K562 (cell line): ENCODE data around the gene DCAF17. TPM values are rescaled to one million over a fixed set of nuclear protein-coding genes. Genes with fewer than 3 reads are reported as not detected.

Experiments used
- ATAC-seq: fragments of 200-7000 bp; cut with Tn5 transposase; 3 replicates; pipeline ENCODE4 v1.9.1; 2020; ENCODE audit warnings: moderate library complexity
- BruUV-seq: library from RNA; stranded (reverse); fragments of 400-500 nt; replicated peaks from 2 replicates; lab custom pipeline; 2021; lab: Mats Ljungman, UMichigan
- CTCF ChIA-PET: fragments of 300-600 bp; formaldehyde crosslinking; extraction: SDS; loops from one replicate; lab custom pipeline; 2021; ENCODE audit warnings: low intra/inter-chr PET ratio; lab: Yijun Ruan, JAX
- POLR2A ChIA-PET: fragments of 300-600, 350-650 bp; sonication (Branson Sonifier 250); formaldehyde crosslinking; extraction: SDS; loops from one replicate; lab custom pipeline; 2021; ENCODE audit warnings: antibody characterized with exemption, inconsistent platforms; lab: Yijun Ruan, JAX
- DNase-seq, 4 experiments: peaks; one replicate each; pipeline versions ENCODE4 v3.0.0 to v3.0.0-alpha.2; 2011 to 2018; ENCODE audit warnings: low spot score in 3 of 4, mixed read lengths in 3 of 4; ENCODE audit errors: extremely low read depth in 1 of 4
- FAIRE-seq: peaks from 2 replicates; lab custom pipeline; 2011; peaks lifted over from hg19 to GRCh38; lab: Jason Lieb, UNC
- H2AFZ ChIP-seq: 2 replicates; pipeline ENCODE4 v1.6.0; 2011; ENCODE audit warnings: low read depth, low read length, control low read depth, inconsistent platforms
- H3K27ac ChIP-seq: fragments of 200-600 bp; 3 replicates; pipeline ENCODE4 v1.8.0; 2011; ENCODE audit warnings: low read depth, mild to moderate bottlenecking, control low read depth, inconsistent platforms, low read length, moderate library complexity, mixed read lengths; ENCODE audit errors: extremely low read depth
- H3K27me3 ChIP-seq, 2 experiments: fragments of 300-600 bp in 1 of 2; 2 replicates in 1 of 2; 3 replicates in 1 of 2; pipeline versions ENCODE4 v1.6.0 to v1.8.0; 2011; ENCODE audit warnings: inconsistent platforms in 2 of 2, low read length in 2 of 2, mild to moderate bottlenecking in 1 of 2, mixed read lengths in 1 of 2, moderate library complexity in 1 of 2; ENCODE audit not compliant: control insufficient read depth in 2 of 2, insufficient read depth in 2 of 2
- H3K36me3 ChIP-seq: fragments of 300-600 bp; 3 replicates; pipeline ENCODE4 v1.8.0; 2011; ENCODE audit warnings: mild to moderate bottlenecking, low read length, inconsistent platforms; ENCODE audit not compliant: control insufficient read depth, insufficient read depth
- H3K4me1 ChIP-seq, 2 experiments: fragments of 200-600 bp in 1 of 2; replicated peaks in 1 of 2; 2 replicates in 1 of 2; 3 replicates in 1 of 2; pipeline versions ENCODE4 v1.5.1 to v1.8.0; 2011; ENCODE audit warnings: inconsistent platforms in 2 of 2, low read length in 2 of 2, mild to moderate bottlenecking in 1 of 2, mixed read lengths in 1 of 2, moderate library complexity in 1 of 2; ENCODE audit not compliant: control insufficient read depth in 2 of 2, insufficient read depth in 2 of 2
- H3K4me2 ChIP-seq: 2 replicates; pipeline ENCODE4 v1.6.1; 2011; ENCODE audit warnings: low read length, control low read depth, inconsistent platforms, mixed read lengths; ENCODE audit not compliant: insufficient read depth
- H3K4me3 ChIP-seq: fragments of 200-600 bp; sonication (generic), shearing (Covaris generic); 2 replicates; pipeline ENCODE4 v1.5.1; 2016; ENCODE audit warnings: control low read depth, inconsistent platforms
- H3K79me2 ChIP-seq: fragments of 200-600 bp; 3 replicates; pipeline ENCODE4 v1.8.0; 2011; ENCODE audit warnings: low read length, inconsistent platforms; ENCODE audit not compliant: control insufficient read depth, insufficient read depth
- H3K9ac ChIP-seq, 2 experiments: 2 replicates each; pipeline versions ENCODE4 v1.6.0 to v1.6.1; 2011; ENCODE audit warnings: low read depth in 2 of 2, low read length in 2 of 2, control low read depth in 1 of 2, inconsistent platforms in 1 of 2, mild to moderate bottlenecking in 1 of 2, mixed read lengths in 1 of 2; ENCODE audit not compliant: insufficient read depth in 1 of 2
- H3K9me1 ChIP-seq: one replicate; pipeline ENCODE4 v1.6.0; 2011; ENCODE audit warnings: inconsistent platforms, mild to moderate bottlenecking, low read length, moderate library complexity; ENCODE audit not compliant: control insufficient read depth, insufficient read depth
- H3K9me3 ChIP-seq: replicated peaks from 2 replicates; pipeline ENCODE4 v1.5.1; 2011; ENCODE audit warnings: low read depth, low read length, inconsistent platforms; ENCODE audit not compliant: control insufficient read depth, insufficient read depth
- H4K20me1 ChIP-seq: replicated peaks from 2 replicates; pipeline ENCODE4 v1.6.1; 2011; ENCODE audit warnings: low read length, inconsistent platforms, mixed read lengths; ENCODE audit not compliant: control insufficient read depth, insufficient read depth
- BCLAF1 ChIP-seq, 2 experiments: fragments of 450-650 bp in 1 of 2; IDR thresholded peaks; 2 replicates each; pipeline ENCODE4 v1.6.1; 2011 to 2017; ENCODE audit warnings: low read depth in 2 of 2, antibody characterized with exemption in 1 of 2, borderline replicate concordance in 1 of 2, low read length in 1 of 2, mild to moderate bottlenecking in 1 of 2, mixed read lengths in 1 of 2; ENCODE audit not compliant: control insufficient read depth in 1 of 2
- BHLHE40 ChIP-seq: IDR thresholded peaks from 2 replicates; pipeline ENCODE4 v1.6.1; 2011; ENCODE audit warnings: low read length, improper control_type of control experiment
- ETV6 ChIP-seq, 3 experiments: fragments of 150-350 bp in 1 of 3; sonication (generic) in 1 of 3; formaldehyde crosslinking in 1 of 3; IDR thresholded peaks; 2 replicates each; pipeline versions ENCODE4 v1.6.1 to v1.8.0; 2014 to 2022; ENCODE audit warnings: borderline replicate concordance in 2 of 3, low read depth in 2 of 3, antibody characterized with exemption in 1 of 3, low read length in 1 of 3, mild to moderate bottlenecking in 1 of 3, missing genetic modification reagents in 1 of 3
- GABPA ChIP-seq: fragments of 200-800 bp; sonication (Bioruptor generic); conservative IDR thresholded peaks from 2 replicates; pipeline ENCODE4 v1.6.1; 2016; ENCODE audit warnings: low read depth, missing genetic modification characterization, missing compliant biosample characterization
- HMGN3 ChIP-seq: IDR thresholded peaks from 2 replicates; pipeline ENCODE4 v1.6.1; 2011; ENCODE audit warnings: borderline replicate concordance, low read depth, mild to moderate bottlenecking, mixed read lengths, low read length; ENCODE audit not compliant: insufficient read length; ENCODE audit errors: extremely low read depth
- ID3 ChIP-seq, 2 experiments: fragments of 250-450 bp in 1 of 2; fragments of 450-650 bp in 1 of 2; sonication (Bioruptor Pico) in 1 of 2; IDR thresholded peaks; 2 replicates each; pipeline versions ENCODE4 v1.6.1 to v1.8.0; 2016 to 2021; ENCODE audit warnings: mild to moderate bottlenecking in 2 of 2, moderate library complexity in 2 of 2, missing compliant biosample characterization in 1 of 2, missing genetic modification characterization in 1 of 2
- MYNN ChIP-seq, 2 experiments: sonication (generic); formaldehyde crosslinking in 1 of 2; IDR thresholded peaks; 2 replicates each; pipeline versions ENCODE4 v1.5.0 to v1.6.1; 2016 to 2020; ENCODE audit warnings: antibody characterized with exemption in 1 of 2, missing genetic modification reagents in 1 of 2
- NCOR1 ChIP-seq: fragments of 450-650 bp; IDR thresholded peaks from 2 replicates; pipeline ENCODE4 v1.6.1; 2016; ENCODE audit warnings: mild to moderate bottlenecking, moderate library complexity
- RFX5 ChIP-seq: IDR thresholded peaks from 2 replicates; pipeline ENCODE4 v1.6.1; 2011; ENCODE audit warnings: low read depth, mild to moderate bottlenecking, improper control_type of control experiment, low read length
- SNAPC5 ChIP-seq: fragments of 250-450 bp; sonication (Bioruptor Pico); IDR thresholded peaks from 2 replicates; pipeline ENCODE4 v1.8.0; 2021; ENCODE audit warnings: moderate library complexity, mild to moderate bottlenecking, inconsistent platforms
- SRSF1 ChIP-seq: fragments of 200-400 bp; formaldehyde crosslinking; IDR thresholded peaks from 2 replicates; pipeline ENCODE4 v1.6.1; 2017; ENCODE audit warnings: mild to moderate bottlenecking, low read depth, low read length, moderate library complexity
- ZNF436 ChIP-seq: fragments of 250-450, 450-650 bp; sonication (Bioruptor Pico); formaldehyde crosslinking; IDR thresholded peaks from 2 replicates; pipeline ENCODE4 v1.7.0; 2020; ENCODE audit warnings: mild to moderate bottlenecking
- WGBS: fragments of 100-300 bp; shearing (Covaris generic); methylation state at CpG from one replicate; pipeline ENCODE4 v1.1.6; 2016; ENCODE audit warnings: low coverage, mixed read lengths; ENCODE audit not compliant: insufficient coverage; ENCODE audit errors: missing lambda C conversion rate; 5-methylcytosine and 5-hydroxymethylcytosine counted together
- in situ Hi-C: fragments of 300-500 bp; cut with MboI; formaldehyde crosslinking; loops from 4 replicates; pipeline ENCODE4 v1.15.0; 2018; ENCODE audit warnings: inconsistent platforms, mixed read lengths
- intact Hi-C: fragments of 100-400 bp; cut with micrococcal nuclease; formaldehyde crosslinking; loops from 2 replicates; pipeline ENCODE4 v1.14.2; 2022
- polyA plus RNA-seq, 8 experiments: library from polyadenylated mRNA; depleted of rRNA in 4 of 8; stranded (reverse) in 5 of 8; unstranded in 3 of 8; fragments of >200 nt; fragmentation: Nextera tagmentation in 2 of 8; fragmentation: Illumina TruSeq in 1 of 8; extraction: Ambion mirVana in 2 of 8; extraction: Trizol in 1 of 8; gene quantifications; 2 replicates each; pipeline versions ENCODE4 v1.2.1 to v1.2.3, GENCODE V29; 2011 to 2014; ENCODE audit warnings: inconsistent platforms in 1 of 8, missing spikeins in 1 of 8
- total RNA-seq, 7 experiments: library from RNA; depleted of rRNA in 6 of 7; stranded (reverse); fragments of >200 nt in 6 of 7; fragmentation: Illumina TruSeq in 2 of 7; extraction: Trizol in 2 of 7; gene quantifications; 2 replicates each; pipeline versions ENCODE4 v1.2.1 to v1.2.3, GENCODE V29; 2011 to 2021; ENCODE audit warnings: low replicate concordance in 1 of 7

Gene DCAF17
- total and polyA plus RNA-seq, 9 of the 15 experiments (the other 6 are each of a cell fraction or from before 2014, with no cell fraction given), result 10.0 to 38.5 (median 27.1) TPM

DNA sequence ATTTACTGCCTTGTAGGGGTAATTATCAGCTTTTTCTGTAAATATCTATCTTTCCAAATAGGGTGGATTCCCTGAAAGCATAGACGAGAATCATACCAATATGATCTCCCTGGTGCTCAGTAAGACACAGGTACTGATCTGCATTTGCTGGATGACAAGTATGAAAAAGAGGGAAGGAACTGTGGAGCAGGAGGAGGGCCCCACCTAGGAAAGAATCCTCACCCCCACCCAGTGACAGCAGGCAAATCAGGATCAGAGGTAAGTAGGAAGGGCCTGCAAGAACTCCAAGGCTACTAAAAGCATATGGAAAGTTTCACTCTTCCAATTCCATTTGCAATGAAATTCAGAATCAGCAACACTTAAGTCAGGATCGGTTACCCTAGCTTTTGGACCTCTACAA is 42.5 kb upstream of the DCAF17 start (continued):
- TF ChIP-seq ID3 (CRISPR knock-in tag; IDR thresholded peaks at IDR 0.05) (no peak), ID3 (tag; IDR thresholded peaks at IDR 0.05) (no peak), BHLHE40 (no peak), NCOR1 (no peak), ZNF436 (CRISPR knock-in tag) (no peak), GABPA (tag) (no peak), HMGN3 (no peak), SNAPC5 (CRISPR knock-in tag) (no peak)

GRCh38 chr2:171393487-171393886 is 40.5 kb upstream of the DCAF17 start:
- H3K79me2 ChIP-seq, result no peaks in the 10 kb centered on the region; the same call in 2 of the 3 replicates
- no peak overlapping the region for H2AFZ ChIP-seq
- no peak for FAIRE-seq
- no peaks in the 10 kb centered on the region for H3K27me3 ChIP-seq
- no peaks in the 10 kb centered on the region for H3K36me3 ChIP-seq
- 100% methylated on average over 1 of the region's 1 CpG for WGBS
- ChIA-PET POLR2A (interaction anchor here (0.7 to 1.7 kb wide), 4 partner anchors 8 to 21 kb away, joined by 3 to 5 read pairs (median 4); no protein-coding TSS in a partner anchor), CTCF (no interaction called here)
- no peak overlapping the region for H3K4me2 ChIP-seq
- DNase-seq, result no peak
- intact Hi-C loops (no loop called here), in situ Hi-C loops (no loop called here)
- no peaks in the 10 kb centered on the region for H4K20me1 ChIP-seq
- BruUV-seq, result no TSS peak
- ATAC-seq, result no peak
- TF ChIP-seq MYNN (IDR thresholded peaks at IDR 0.05), result no peak
- no peak for TF ChIP-seq MYNN (CRISPR knock-in tag; IDR thresholded peaks at IDR 0.05)
- TF ChIP-seq ETV6 (IDR thresholded peaks at IDR 0.05; ENCODE audit: borderline replicate concordance in 1 of 2, low read depth in 2 of 2, low read length in 1 of 2), result no peak
- TF ChIP-seq ETV6 (CRISPR knock-in tag; IDR thresholded peaks at IDR 0.05; ENCODE audit: borderline replicate concordance), result no peak
- TF ChIP-seq BCLAF1 (IDR thresholded peaks at IDR 0.05; ENCODE audit: borderline replicate concordance in 1 of 2, control insufficient read depth in 1 of 2, low read depth in 2 of 2, low read length in 1 of 2), result no peak
- no peak for TF ChIP-seq RFX5
- no peak for TF ChIP-seq SRSF1
- H3K27ac ChIP-seq, result no peak overlapping the region
- no peak overlapping the region for H3K9ac ChIP-seq
- no peaks in the 10 kb centered on the region for H3K9me3 ChIP-seq
- no peaks in the 10 kb centered on the region for H3K4me1 ChIP-seq
- no peak overlapping the region for H3K4me3 ChIP-seq
- H3K9me1 ChIP-seq, result no peaks in the 10 kb centered on the region
